A673 (cell line): ENCODE data around the gene RETREG3. TPM values are rescaled to one million over a fixed set of nuclear protein-coding genes. Genes with fewer than 3 reads are reported as not detected.
"Not testable (repeated sequence)": the region's sequence is repeated elsewhere in the genome, so short reads cannot be mapped to it uniquely, and the experiment has no call there.

ENCODE experiments used
- BruUV-seq: library from RNA; stranded (reverse); fragments of 400-500 nt; replicated peaks from 2 replicates; lab custom pipeline; 2021; lab: Mats Ljungman, UMichigan
- CTCF ChIA-PET: fragments of 300-600 bp; sonication (Branson Sonifier 250); formaldehyde crosslinking; loops from one replicate; lab custom pipeline; 2022; ENCODE audit warnings: antibody characterized with exemption; lab: Charles Lee
- POLR2A ChIA-PET: fragments of 300-600 bp; sonication (Branson Sonifier 250); formaldehyde crosslinking; loops from one replicate; lab custom pipeline; 2022; ENCODE audit warnings: antibody characterized with exemption; ENCODE audit not compliant: low non-redundant PET; lab: Charles Lee
- DNase-seq: peaks from one replicate; pipeline ENCODE4 v3.0.0-alpha.2; 2015; ENCODE audit warnings: low spot score
- H3K27ac ChIP-seq: fragments of 200-600 bp; sonication (generic); 2 replicates; pipeline ENCODE4 v1.5.1; 2016; ENCODE audit warnings: mixed run types, low read depth, mild to moderate bottlenecking, mixed read lengths, antibody characterized with exemption, low read length; ENCODE audit not compliant: poor library complexity, severe bottlenecking
- H3K27me3 ChIP-seq: fragments of 200-600 bp; sonication (generic); replicated peaks from 2 replicates; pipeline ENCODE4 v1.6.1; 2017; ENCODE audit warnings: mixed run types, low read depth, mild to moderate bottlenecking, mixed read lengths, antibody characterized with exemption, low read length; ENCODE audit not compliant: insufficient read depth, poor library complexity
- H3K36me3 ChIP-seq: fragments of 200-600 bp; sonication (generic); 2 replicates; pipeline ENCODE4 v1.6.1; 2016; ENCODE audit warnings: mixed run types, mild to moderate bottlenecking, mixed read lengths, antibody characterized with exemption, low read length; ENCODE audit not compliant: insufficient read depth, poor library complexity, severe bottlenecking
- H3K4me1 ChIP-seq: fragments of 200-600 bp; sonication (generic); 2 replicates; pipeline ENCODE4 v1.6.1; 2017; ENCODE audit warnings: mixed run types, mild to moderate bottlenecking, mixed read lengths, antibody characterized with exemption, low read length; ENCODE audit not compliant: insufficient read depth, poor library complexity, severe bottlenecking
- H3K4me3 ChIP-seq: fragments of 200-600 bp; sonication (generic); 2 replicates; pipeline ENCODE4 v1.5.1; 2016; ENCODE audit warnings: low read depth, mixed run types, mild to moderate bottlenecking, mixed read lengths, low read length; ENCODE audit not compliant: poor library complexity, severe bottlenecking
- H3K9me3 ChIP-seq: fragments of 200-600 bp; sonication (generic); 2 replicates; pipeline ENCODE4 v1.6.1; 2016; ENCODE audit warnings: mixed run types, low read depth, mild to moderate bottlenecking, mixed read lengths, antibody characterized with exemption, low read length; ENCODE audit not compliant: poor library complexity, severe bottlenecking
- EZH2 ChIP-seq: fragments of 200-600 bp; sonication (generic); IDR thresholded peaks from 2 replicates; pipeline ENCODE4 v1.6.1; 2017; ENCODE audit warnings: borderline replicate concordance, low read depth, mild to moderate bottlenecking, mixed read lengths, antibody characterized with exemption, low read length; ENCODE audit not compliant: poor library complexity, severe bottlenecking
- intact Hi-C: fragments of 100-400 bp; cut with micrococcal nuclease; formaldehyde crosslinking; loops from one replicate; pipeline ENCODE4 v1.10.0; 2022; ENCODE audit not compliant: unreplicated experiment
- total RNA-seq: library from RNA; stranded (reverse); gene quantifications from 2 replicates; pipeline ENCODE4 v1.2.3, GENCODE V29; 2021
- TF ChIP-seq, protein P1 (sequence below): fragments of 300-800, 200-600 bp; sonication (generic); conservative IDR thresholded peaks from 2 replicates; pipeline ENCODE4 v1.5.1; 2017; ENCODE audit warnings: low read depth, mild to moderate bottlenecking, antibody characterized with exemption, low read length, moderate library complexity, mixed read lengths

The RETREG3 gene
- total RNA-seq, 1 experiment from 2014 or later = 23.2 TPM

DNA sequence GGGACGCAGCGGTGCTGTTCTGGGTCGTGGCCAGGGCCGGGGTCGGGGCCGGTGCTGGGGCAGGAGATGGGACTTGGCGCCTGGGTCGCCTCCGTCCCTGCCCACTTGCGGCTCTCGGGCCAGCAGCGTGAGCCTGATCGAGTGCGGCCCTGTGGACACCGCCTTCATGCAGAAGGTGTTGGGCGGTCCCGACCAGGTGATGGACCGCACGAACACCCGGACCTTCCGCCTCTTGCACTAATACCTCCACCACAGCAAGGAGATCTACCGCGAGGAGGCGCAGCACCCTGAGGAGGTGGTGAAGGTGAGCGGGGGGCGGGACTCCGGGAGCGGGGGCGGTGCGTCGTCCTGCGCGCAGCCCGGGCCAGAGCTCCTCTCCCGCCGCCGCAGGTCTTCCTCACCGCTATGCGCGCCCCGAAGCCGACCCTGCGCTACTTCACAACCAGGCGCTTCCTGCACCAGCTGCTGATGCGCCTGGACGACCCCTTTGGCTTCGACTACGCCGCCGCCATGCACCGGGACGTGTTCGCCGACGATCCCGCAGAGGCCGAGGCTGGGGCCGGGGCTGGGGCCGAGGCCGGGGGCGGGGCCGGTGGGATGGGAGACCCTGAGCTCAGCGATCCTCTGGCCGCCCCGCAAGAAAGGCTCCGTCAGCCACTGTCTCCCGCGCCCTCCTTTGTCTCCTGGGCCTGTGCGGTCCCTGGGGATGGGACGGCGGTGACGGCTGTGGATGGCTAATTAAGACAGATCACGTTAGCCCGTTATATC is 60.9 kb downstream of the RETREG3 start:
- DNase-seq = peak; percentile 52
- Histone ChIP-seq H3K27me3 (no peaks in the 10 kb centered on the region), H3K4me3 (peak overlapping the region; percentile 47), H3K27ac (no peak overlapping the region), H3K4me1 (no peaks in the 10 kb centered on the region), H3K9me3 (no peaks in the 10 kb centered on the region), H3K36me3 (no peaks in the 10 kb centered on the region)
- CTCF ChIA-PET = no interaction called here
- intact Hi-C loops = no loop called here
- BruUV-seq = no TSS peak
- POLR2A ChIA-PET = interaction anchor here (0.6 kb wide), 1 partner anchor 302 kb away, joined by 5 read pairs; no protein-coding TSS in a partner anchor
- TF ChIP-seq EZH2 = no peak
- TF ChIP-seq, protein P1, sequence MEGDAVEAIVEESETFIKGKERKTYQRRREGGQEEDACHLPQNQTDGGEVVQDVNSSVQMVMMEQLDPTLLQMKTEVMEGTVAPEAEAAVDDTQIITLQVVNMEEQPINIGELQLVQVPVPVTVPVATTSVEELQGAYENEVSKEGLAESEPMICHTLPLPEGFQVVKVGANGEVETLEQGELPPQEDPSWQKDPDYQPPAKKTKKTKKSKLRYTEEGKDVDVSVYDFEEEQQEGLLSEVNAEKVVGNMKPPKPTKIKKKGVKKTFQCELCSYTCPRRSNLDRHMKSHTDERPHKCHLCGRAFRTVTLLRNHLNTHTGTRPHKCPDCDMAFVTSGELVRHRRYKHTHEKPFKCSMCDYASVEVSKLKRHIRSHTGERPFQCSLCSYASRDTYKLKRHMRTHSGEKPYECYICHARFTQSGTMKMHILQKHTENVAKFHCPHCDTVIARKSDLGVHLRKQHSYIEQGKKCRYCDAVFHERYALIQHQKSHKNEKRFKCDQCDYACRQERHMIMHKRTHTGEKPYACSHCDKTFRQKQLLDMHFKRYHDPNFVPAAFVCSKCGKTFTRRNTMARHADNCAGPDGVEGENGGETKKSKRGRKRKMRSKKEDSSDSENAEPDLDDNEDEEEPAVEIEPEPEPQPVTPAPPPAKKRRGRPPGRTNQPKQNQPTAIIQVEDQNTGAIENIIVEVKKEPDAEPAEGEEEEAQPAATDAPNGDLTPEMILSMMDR = peak; percentile 50

DNA sequence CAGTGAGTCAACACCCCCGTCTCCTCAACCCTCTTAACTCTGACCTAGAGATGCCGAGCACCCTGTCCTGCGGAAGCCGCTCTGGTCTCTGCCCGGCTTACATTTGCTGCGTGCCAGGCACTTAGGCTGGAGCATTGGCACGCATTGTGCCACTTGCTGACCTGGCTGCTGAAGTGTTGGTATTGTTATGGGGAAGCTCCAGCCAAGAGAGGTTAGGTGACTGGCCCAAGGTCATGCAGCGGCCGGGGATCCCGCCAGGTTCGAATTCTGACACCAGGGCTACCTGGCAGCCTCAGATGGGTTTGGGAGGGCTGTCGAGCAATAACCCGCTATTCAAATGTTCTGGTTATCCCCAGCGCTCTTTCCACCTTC is 61.5 kb downstream of the RETREG3 start:
- CTCF ChIA-PET = no interaction called here
- TF ChIP-seq, protein P1 = no peak
- TF ChIP-seq EZH2 = no peak
- H3K27me3 ChIP-seq = no peaks in the 10 kb centered on the region
- no peak for DNase-seq
- no peak overlapping the region for H3K4me3 ChIP-seq
- no peak overlapping the region for H3K27ac ChIP-seq
- no peaks in the 10 kb centered on the region for H3K36me3 ChIP-seq
- H3K4me1 ChIP-seq = no peaks in the 10 kb centered on the region
- POLR2A ChIA-PET = interaction anchor here (0.6 kb wide), 1 partner anchor 301 kb away, joined by 5 read pairs; no protein-coding TSS in a partner anchor
- no TSS peak for BruUV-seq
- intact Hi-C loops = no loop called here
- no peaks in the 10 kb centered on the region for H3K9me3 ChIP-seq

DNA sequence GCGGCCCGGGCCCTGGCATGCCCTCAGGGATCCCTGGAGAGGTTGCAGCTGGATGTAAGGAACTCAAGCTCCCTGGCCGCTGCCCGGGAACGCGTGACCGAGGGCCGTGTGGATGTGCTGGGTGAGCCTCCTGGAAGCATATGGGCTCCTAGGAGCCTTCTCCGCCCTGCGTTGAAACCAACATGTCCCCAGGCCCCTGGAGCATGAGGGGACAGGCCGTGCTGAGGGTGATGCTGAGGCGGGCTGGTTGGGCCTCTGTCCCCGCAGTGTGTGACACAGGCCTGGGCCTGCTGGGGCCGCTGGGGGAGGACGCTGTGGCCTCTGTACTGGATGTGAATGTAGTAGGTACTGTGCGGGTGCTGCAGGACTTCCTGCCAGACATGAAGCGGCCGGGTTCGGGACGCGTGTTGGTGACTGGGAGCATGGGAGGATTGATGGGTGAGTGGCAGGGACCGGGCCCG is 62.1 kb downstream of the RETREG3 start:
- no TSS peak for BruUV-seq
- intact Hi-C loops = no loop called here
- POLR2A ChIA-PET = no interaction called here

DNA sequence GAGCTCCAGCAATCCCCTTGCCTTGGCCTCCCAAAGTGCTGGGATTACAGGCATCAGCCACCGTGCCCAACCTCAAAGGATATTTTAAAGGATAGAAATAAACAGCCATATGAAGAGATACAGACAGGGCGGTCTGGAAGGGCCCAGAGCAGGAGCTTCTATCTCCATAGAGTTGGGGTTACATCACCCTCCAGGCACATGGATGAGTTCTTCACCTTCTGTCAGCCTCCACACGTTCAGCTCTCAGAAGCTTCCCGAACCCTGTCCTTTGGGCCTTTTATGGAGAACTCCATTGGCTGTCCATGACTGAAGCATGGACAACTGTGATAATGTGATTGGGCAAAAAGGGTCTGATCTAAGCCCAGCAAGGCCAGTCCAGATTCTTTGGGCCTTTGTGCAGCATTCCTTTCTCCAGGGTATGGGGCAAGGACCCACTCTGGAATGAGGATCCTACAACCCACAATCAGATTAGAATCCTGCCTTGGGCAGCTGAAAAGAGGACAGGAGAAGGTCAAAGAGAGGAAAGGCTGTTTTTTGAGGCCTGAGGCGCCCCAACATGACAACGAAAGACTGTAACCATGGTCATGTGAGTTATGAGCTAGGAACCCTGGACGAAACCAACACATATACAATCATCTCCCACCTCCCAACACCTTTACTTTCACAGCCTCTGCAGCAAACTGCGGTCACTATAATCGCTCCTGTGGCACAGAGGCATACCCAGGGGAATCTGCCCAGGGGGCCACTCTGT is 63.2 kb downstream of the RETREG3 start:
- H3K27me3 ChIP-seq, H3K4me1 ChIP-seq, BruUV-seq, intact Hi-C loops, POLR2A ChIA-PET, DNase-seq, H3K27ac ChIP-seq, H3K4me3 ChIP-seq, H3K36me3 ChIP-seq, CTCF ChIA-PET, H3K9me3 ChIP-seq: not testable (repeated sequence)

More for the DNA sequence above, 62.1 kb downstream of the RETREG3 start:
- TF ChIP-seq EZH2 = no peak
- TF ChIP-seq, protein P1 = no peak
- Histone ChIP-seq H3K9me3 (no peaks in the 10 kb centered on the region), H3K27me3 (no peaks in the 10 kb centered on the region), H3K4me3 (no peak overlapping the region), H3K4me1 (no peaks in the 10 kb centered on the region), H3K36me3 (no peaks in the 10 kb centered on the region), H3K27ac (no peak overlapping the region)
- CTCF ChIA-PET = no interaction called here
- no peak for DNase-seq
